ENCODE measurements around the gene CFAP46. TPM values are rescaled to one million over a fixed set of nuclear protein-coding genes. Genes with fewer than 3 reads are reported as not detected.

Gene CFAP46
- total RNA-seq, 1 donor from 2014 or later, result 15.4 TPM

GRCh38 chr10:132918617-132919373 lies 23.6 kb downstream of the CFAP46 start:
- no peak for TF ChIP-seq CTCF (IDR thresholded peaks at IDR 0.05; ENCODE audit: unreplicated experiment)
- H3K4me1 Mint-ChIP-seq (ENCODE audit: low read depth), result no peaks in the 10 kb centered on the region
- H3K27me3 Mint-ChIP-seq, result no peaks in the 10 kb centered on the region
- no peak overlapping the region for H3K4me3 Mint-ChIP-seq (ENCODE audit: low read depth)
- H3K36me3 Mint-ChIP-seq (ENCODE audit: insufficient read depth), result peaks cover 2% of the 10 kb centered on the region
- no peak for DNase-seq (ENCODE audit: low spot score, unreplicated experiment)
- no peak overlapping the region for H3K27ac Mint-ChIP-seq
- no peaks in the 10 kb centered on the region for H3K9me3 Mint-ChIP-seq (ENCODE audit: low read depth)

DNA sequence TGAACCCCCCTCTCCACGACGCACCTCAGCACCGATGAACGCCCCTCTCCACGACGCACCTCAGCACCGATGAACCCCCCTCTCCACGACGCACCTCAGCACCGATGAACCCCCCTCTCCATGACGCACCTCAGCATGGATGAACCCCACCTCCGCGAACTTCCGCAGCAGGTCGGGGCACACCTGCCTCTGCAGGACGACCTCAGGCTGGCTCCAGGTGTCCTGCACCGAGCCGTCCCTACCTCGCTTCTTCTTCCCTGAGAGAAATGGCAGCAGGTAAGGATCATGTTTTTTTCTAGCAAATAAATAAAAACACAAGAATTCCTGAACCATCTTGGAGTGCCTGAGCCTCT lies 24.1 kb downstream of the CFAP46 start:
- Mint-ChIP-seq H3K9me3 (ENCODE audit: low read depth) (no peaks in the 10 kb centered on the region), H3K4me3 (ENCODE audit: low read depth) (no peak overlapping the region), H3K27me3 (no peaks in the 10 kb centered on the region), H3K36me3 (ENCODE audit: insufficient read depth) (peaks cover 2% of the 10 kb centered on the region), H3K27ac (no peak overlapping the region), H3K4me1 (ENCODE audit: low read depth) (no peaks in the 10 kb centered on the region)
- no peak for DNase-seq (ENCODE audit: low spot score, unreplicated experiment)
- TF ChIP-seq CTCF (IDR thresholded peaks at IDR 0.05; ENCODE audit: unreplicated experiment), result no peak

DNA sequence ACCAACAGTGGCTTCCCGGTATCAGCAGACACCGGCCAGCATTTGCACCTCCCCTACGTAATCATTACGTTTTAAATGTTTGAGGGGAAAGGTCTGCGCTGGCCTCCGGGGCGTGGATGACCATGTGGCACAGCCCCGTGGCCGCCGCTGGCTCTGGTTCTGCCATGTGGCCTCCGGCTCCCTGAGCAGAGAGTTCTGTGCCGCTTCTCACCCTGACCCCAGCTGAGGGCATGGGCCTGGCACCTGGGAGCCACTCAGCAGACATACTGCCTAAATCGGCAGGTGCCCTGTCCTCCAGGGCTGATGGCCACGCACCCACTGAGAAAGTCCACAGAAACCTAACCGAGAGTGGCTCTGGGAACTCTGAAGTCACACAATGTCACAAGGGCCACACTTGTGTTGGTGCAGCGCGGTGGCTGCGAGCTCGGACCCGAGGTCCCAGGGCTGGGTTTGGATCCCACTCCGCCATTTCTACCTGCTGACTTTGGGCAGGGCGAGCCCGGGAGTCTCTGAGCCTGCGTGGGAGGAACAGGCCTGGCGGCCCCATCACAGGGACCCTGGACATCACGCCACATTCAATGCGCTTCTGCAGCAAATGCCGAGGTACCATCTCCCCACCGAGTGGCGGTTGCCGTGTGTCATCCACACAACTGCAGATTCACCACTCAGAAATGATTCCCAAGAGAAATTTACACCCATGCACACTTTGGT lies 25.3 kb downstream of the CFAP46 start:
- H3K9me3 Mint-ChIP-seq (ENCODE audit: low read depth), result no peaks in the 10 kb centered on the region
- H3K36me3 Mint-ChIP-seq (ENCODE audit: insufficient read depth), result peaks cover 3% of the 10 kb centered on the region
- H3K27me3 Mint-ChIP-seq, result no peaks in the 10 kb centered on the region
- no peak for DNase-seq (ENCODE audit: low spot score, unreplicated experiment)
- H3K4me1 Mint-ChIP-seq (ENCODE audit: low read depth), result no peaks in the 10 kb centered on the region
- H3K4me3 Mint-ChIP-seq (ENCODE audit: low read depth), result no peak overlapping the region
- TF ChIP-seq CTCF (IDR thresholded peaks at IDR 0.05; ENCODE audit: unreplicated experiment), result no peak
- no peak overlapping the region for H3K27ac Mint-ChIP-seq

GRCh38 chr10:132916421-132916841 lies 25.9 kb downstream of the CFAP46 start:
- DNase-seq (ENCODE audit: low spot score, unreplicated experiment), result no peak
- H3K4me1 Mint-ChIP-seq (ENCODE audit: low read depth), result no peaks in the 10 kb centered on the region
- no peaks in the 10 kb centered on the region for H3K9me3 Mint-ChIP-seq (ENCODE audit: low read depth)
- no peak overlapping the region for H3K4me3 Mint-ChIP-seq (ENCODE audit: low read depth)
- no peaks in the 10 kb centered on the region for H3K27me3 Mint-ChIP-seq
- no peak overlapping the region for H3K27ac Mint-ChIP-seq
- H3K36me3 Mint-ChIP-seq (ENCODE audit: insufficient read depth), result peaks cover 3% of the 10 kb centered on the region
- TF ChIP-seq CTCF (IDR thresholded peaks at IDR 0.05; ENCODE audit: unreplicated experiment), result no peak

- Mint-ChIP-seq H3K36me3 (ENCODE audit: insufficient read depth) (peaks cover 3% of the 10 kb centered on the region), H3K4me3 (ENCODE audit: low read depth) (no peak overlapping the region), H3K27ac (no peak overlapping the region), H3K27me3 (no peaks in the 10 kb centered on the region), H3K9me3 (ENCODE audit: low read depth) (no peaks in the 10 kb centered on the region), H3K4me1 (ENCODE audit: low read depth) (no peaks in the 10 kb centered on the region)
- DNase-seq (ENCODE audit: low spot score, unreplicated experiment), result no peak
- no peak for TF ChIP-seq CTCF (IDR thresholded peaks at IDR 0.05; ENCODE audit: unreplicated experiment)
Measured at GRCh38 chr10:132915411-132915810, 27.0 kb downstream of the CFAP46 start.
